GM23248 (cell line): ENCODE measurements around the gene ANKH.

Experiments used
- EZH2 ChIP-seq: fragments of 200-600 bp; sonication (generic); IDR thresholded peaks from 2 replicates; pipeline ENCODE4 v1.6.1; 2018; ENCODE audit warnings: antibody characterized with exemption, mild to moderate bottlenecking; ENCODE audit not compliant: insufficient read depth, poor library complexity, severe bottlenecking
- EZH2phosphoT487 ChIP-seq: fragments of 200-600 bp; sonication (generic); IDR thresholded peaks from 2 replicates; pipeline ENCODE4 v1.6.1; 2018; ENCODE audit warnings: antibody characterized with exemption, moderate library complexity, mild to moderate bottlenecking, low read depth; ENCODE audit not compliant: insufficient read depth

DNA sequence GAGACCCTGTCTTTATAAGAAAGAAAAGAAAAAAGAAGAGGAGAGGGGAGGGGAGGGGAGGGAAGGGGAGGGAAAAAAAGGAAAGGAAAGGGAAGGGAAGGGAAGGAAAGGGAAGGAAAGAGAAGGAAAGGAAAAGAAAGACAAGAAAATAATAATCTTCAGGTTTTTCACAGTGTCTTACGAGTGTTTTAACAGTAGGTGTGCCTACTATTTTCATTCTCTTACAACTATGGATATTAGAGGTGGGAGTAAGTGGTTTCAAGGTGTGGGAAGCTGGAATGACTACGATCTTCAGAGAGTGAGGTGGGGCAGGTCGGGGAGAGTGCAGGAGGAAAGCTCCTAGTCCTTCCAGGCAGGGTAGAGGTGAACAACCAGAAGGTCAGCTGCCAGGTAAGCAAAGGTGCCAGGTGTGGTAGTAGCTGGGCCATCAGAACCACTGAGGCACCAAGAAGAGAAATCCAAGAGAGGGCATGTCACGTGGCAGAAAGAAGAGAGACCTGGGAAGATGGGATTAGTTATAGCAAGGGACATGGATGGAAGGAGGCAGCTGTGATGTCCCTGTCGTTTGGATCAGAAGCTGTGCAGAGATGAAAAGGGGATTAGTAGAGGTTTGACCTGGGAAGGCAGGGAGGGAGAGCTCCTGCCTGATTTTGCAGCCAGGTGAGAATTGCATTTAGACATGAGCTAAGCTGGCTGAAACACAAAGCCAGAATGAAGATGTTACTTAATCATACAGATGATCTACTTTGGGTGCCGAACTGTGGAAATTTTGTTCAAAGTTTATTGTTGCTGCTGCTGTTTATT, 111.6 kb downstream of the ANKH start:
- TF ChIP-seq EZH2 (no peak), EZH2phosphoT487 (no peak)
